Activated T-helper 2 cell treated with anti-CD3 and anti-CD28 coated beads, Interferon-gamma antibody, Interleukin-2, Interleukin-4, amounts not matched to agents 10 μg/mL and 5 μg/mL and 100 μg/mL, durations not matched to agents 14 hours and 24 hours and 36 hours (primary cell): ENCODE data around the gene SYNC. TPM values are rescaled to one million over a fixed set of nuclear protein-coding genes. Genes with fewer than 3 reads are reported as not detected.

Experiments used
- DNase-seq: peaks from one replicate; pipeline ENCODE4 v3.0.0; 2021; ENCODE audit warnings: low spot score
- H3K27ac Mint-ChIP-seq: one replicate; pipeline ENCODE4 v1.8.0; 2021; ENCODE audit warnings: mixed read lengths
- H3K27me3 Mint-ChIP-seq: one replicate; pipeline ENCODE4 v1.8.0; 2021; ENCODE audit warnings: low read depth, mixed read lengths
- H3K36me3 Mint-ChIP-seq: one replicate; pipeline ENCODE4 v1.8.0; 2021; ENCODE audit warnings: low read depth, mixed read lengths
- H3K4me1 Mint-ChIP-seq: one replicate; pipeline ENCODE4 v1.8.0; 2021; ENCODE audit warnings: low read depth, mixed read lengths
- H3K4me3 Mint-ChIP-seq: one replicate; pipeline ENCODE4 v1.8.0; 2021; ENCODE audit warnings: low read depth, mild to moderate bottlenecking, moderate library complexity, mixed read lengths
- H3K9me3 Mint-ChIP-seq: one replicate; pipeline ENCODE4 v1.8.0; 2021; ENCODE audit warnings: mixed read lengths
- intact Hi-C: fragments of 100-400 bp; cut with micrococcal nuclease; formaldehyde crosslinking; loops from one replicate; pipeline ENCODE4 v1.15.1; 2023
- total RNA-seq: library from RNA; stranded (reverse); gene quantifications from 2 replicates; pipeline ENCODE4 v1.2.3, GENCODE V29; 2022

The SYNC gene
- not detected in 2 replicates for total RNA-seq

DNA sequence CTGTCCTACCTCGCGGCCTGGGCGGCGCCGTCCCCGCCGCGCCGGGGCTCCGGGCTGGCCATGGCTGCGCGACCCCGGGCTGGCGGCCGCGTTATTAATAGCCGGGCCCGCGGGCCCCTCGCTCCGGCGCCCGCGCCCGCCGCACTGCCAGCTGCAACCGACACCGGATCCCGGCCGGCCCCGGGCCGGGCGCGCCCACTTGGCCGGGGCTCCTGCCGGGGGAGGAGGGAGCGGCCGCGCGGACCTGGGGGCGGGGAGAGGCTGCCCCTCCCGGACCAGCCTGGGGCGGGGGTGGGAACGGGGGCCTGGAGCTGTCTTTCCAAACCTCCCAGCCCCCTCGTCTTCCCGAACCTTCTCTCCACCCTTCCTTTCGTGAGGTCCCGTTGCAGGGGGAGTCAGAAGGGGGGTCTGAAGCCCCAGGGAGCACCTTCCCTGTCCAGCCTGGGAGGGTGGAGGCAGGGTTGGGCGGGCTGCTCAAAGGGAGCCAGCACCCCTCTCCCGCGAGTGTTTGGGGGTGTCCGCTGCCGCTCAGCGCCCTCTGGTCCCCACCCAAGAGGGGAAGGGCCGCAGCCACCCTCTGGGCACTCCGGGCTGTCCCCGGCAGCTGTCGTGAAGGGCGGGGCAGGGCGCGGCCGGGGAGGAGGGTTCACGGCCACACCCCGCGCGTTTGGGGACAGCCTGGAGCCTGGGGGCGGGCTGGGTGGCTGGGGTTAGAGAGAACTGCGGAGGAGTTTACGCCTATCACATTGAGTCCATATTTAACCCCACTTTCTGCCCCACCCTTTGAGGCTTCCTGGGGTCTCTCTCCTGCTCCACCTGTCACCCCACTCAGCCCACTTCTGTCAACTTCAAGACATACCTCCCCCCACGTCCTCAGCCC, at the start of gene SYNC:
TSS of gene SYNC (minus strand) at position 172 of the 880 bp plus-strand sequence. CDS start at position 62, 110 bp downstream.
- DNase-seq: no peak
- H3K27me3 Mint-ChIP-seq: peaks cover 50% of the 10 kb centered on the region
- no peaks in the 10 kb centered on the region for H3K9me3 Mint-ChIP-seq
- H3K4me1 Mint-ChIP-seq: peaks cover 9% of the 10 kb centered on the region
- intact Hi-C loops: no loop called here
- peak within 1 kb of the TSS; percentile 8 for H3K27ac Mint-ChIP-seq
- peak within 1 kb of the TSS; percentile 55 for H3K4me3 Mint-ChIP-seq
- H3K36me3 Mint-ChIP-seq: no peaks in the 10 kb centered on the region

- DNase-seq: no peak
- no peaks in the 10 kb centered on the region for H3K9me3 Mint-ChIP-seq
- no peak overlapping the region for H3K27ac Mint-ChIP-seq
- intact Hi-C loops: loop anchor here (5.0 kb wide), 1 partner anchor 32 kb away; no protein-coding TSS in a partner anchor
- peaks cover 21% of the 10 kb centered on the region for H3K27me3 Mint-ChIP-seq
- H3K4me1 Mint-ChIP-seq: peaks cover 4% of the 10 kb centered on the region
- no peak overlapping the region for H3K4me3 Mint-ChIP-seq
- H3K36me3 Mint-ChIP-seq: no peaks in the 10 kb centered on the region
Measured at GRCh38 chr1:32749771-32750170, 47.2 kb upstream of the SYNC start.

- peaks cover 22% of the 10 kb centered on the region for H3K27me3 Mint-ChIP-seq
Measured at GRCh38 chr1:32749332-32749731, 46.8 kb upstream of the SYNC start.

GRCh38 chr1:32748926-32749325, 46.4 kb upstream of the SYNC start:
- intact Hi-C loops: no loop called here
- H3K27me3 Mint-ChIP-seq: peaks cover 24% of the 10 kb centered on the region
- H3K27ac Mint-ChIP-seq: no peak overlapping the region
- H3K4me1 Mint-ChIP-seq: no peaks in the 10 kb centered on the region
- no peak for DNase-seq
- H3K4me3 Mint-ChIP-seq: no peak overlapping the region
- no peaks in the 10 kb centered on the region for H3K9me3 Mint-ChIP-seq
- H3K36me3 Mint-ChIP-seq: no peaks in the 10 kb centered on the region

More at GRCh38 chr1:32749332-32749731, 46.8 kb upstream of the SYNC start:
- H3K9me3 Mint-ChIP-seq: no peaks in the 10 kb centered on the region
- intact Hi-C loops: no loop called here
- H3K4me1 Mint-ChIP-seq: peaks cover 2% of the 10 kb centered on the region
- H3K36me3 Mint-ChIP-seq: no peaks in the 10 kb centered on the region
- DNase-seq: no peak
- no peak overlapping the region for H3K27ac Mint-ChIP-seq
- no peak overlapping the region for H3K4me3 Mint-ChIP-seq

DNA sequence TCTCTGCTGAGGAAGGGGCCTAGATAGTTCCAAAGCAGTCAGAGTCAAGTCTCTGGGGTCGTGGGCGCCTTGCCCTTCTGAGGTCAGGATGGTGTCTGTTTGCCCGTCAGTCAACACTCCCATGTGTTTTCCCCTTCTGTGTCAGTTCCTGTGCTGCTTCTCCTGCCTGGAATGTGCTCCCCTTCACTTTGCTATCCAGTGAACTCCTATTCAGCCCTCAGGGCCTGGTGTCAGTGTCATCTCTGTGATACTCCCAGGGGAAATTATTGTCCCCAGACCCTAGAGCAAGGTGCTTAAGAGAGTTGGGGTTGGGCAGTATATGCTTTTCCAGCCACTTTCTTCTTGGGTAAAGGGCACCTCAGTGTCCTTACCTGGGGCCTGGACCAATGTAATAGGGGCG, 45.8 kb upstream of the SYNC start:
- DNase-seq: no peak
- peaks cover 29% of the 10 kb centered on the region for H3K27me3 Mint-ChIP-seq
- no peak overlapping the region for H3K27ac Mint-ChIP-seq
- H3K9me3 Mint-ChIP-seq: no peaks in the 10 kb centered on the region
- H3K4me1 Mint-ChIP-seq: no peaks in the 10 kb centered on the region
- no peak overlapping the region for H3K4me3 Mint-ChIP-seq
- H3K36me3 Mint-ChIP-seq: no peaks in the 10 kb centered on the region
- intact Hi-C loops: no loop called here

- DNase-seq: no peak
- peaks cover 26% of the 10 kb centered on the region for H3K27me3 Mint-ChIP-seq
- H3K9me3 Mint-ChIP-seq: no peaks in the 10 kb centered on the region
- no peak overlapping the region for H3K4me3 Mint-ChIP-seq
- no peaks in the 10 kb centered on the region for H3K4me1 Mint-ChIP-seq
- no peak overlapping the region for H3K27ac Mint-ChIP-seq
- H3K36me3 Mint-ChIP-seq: no peaks in the 10 kb centered on the region
- intact Hi-C loops: no loop called here
Measured at GRCh38 chr1:32746130-32746529, 43.6 kb upstream of the SYNC start.

- Mint-ChIP-seq H3K4me1 (no peaks in the 10 kb centered on the region), H3K4me3 (no peak overlapping the region), H3K27ac (no peak overlapping the region), H3K36me3 (no peaks in the 10 kb centered on the region), H3K9me3 (no peaks in the 10 kb centered on the region), H3K27me3 (peaks cover 36% of the 10 kb centered on the region)
- intact Hi-C loops: no loop called here
- DNase-seq: no peak
Measured at GRCh38 chr1:32744071-32744425, 41.5 kb upstream of the SYNC start.

GRCh38 chr1:32743380-32744070, 41.0 kb upstream of the SYNC start:
- no peak for DNase-seq
- intact Hi-C loops: no loop called here
- Mint-ChIP-seq H3K4me1 (no peaks in the 10 kb centered on the region), H3K27ac (no peak overlapping the region), H3K9me3 (no peaks in the 10 kb centered on the region), H3K4me3 (peak overlapping the region; percentile 63), H3K36me3 (no peaks in the 10 kb centered on the region), H3K27me3 (peaks cover 33% of the 10 kb centered on the region)

- H3K36me3 Mint-ChIP-seq: no peaks in the 10 kb centered on the region
- H3K9me3 Mint-ChIP-seq: no peaks in the 10 kb centered on the region
- intact Hi-C loops: no loop called here
- H3K27me3 Mint-ChIP-seq: peaks cover 33% of the 10 kb centered on the region
- no peaks in the 10 kb centered on the region for H3K4me1 Mint-ChIP-seq
- no peak overlapping the region for H3K27ac Mint-ChIP-seq
- peak overlapping the region; percentile 63 for H3K4me3 Mint-ChIP-seq
- no peak for DNase-seq
Measured at GRCh38 chr1:32742956-32743355, 40.4 kb upstream of the SYNC start.

- no peaks in the 10 kb centered on the region for H3K36me3 Mint-ChIP-seq
- peaks cover 33% of the 10 kb centered on the region for H3K27me3 Mint-ChIP-seq
- H3K9me3 Mint-ChIP-seq: no peaks in the 10 kb centered on the region
- intact Hi-C loops: no loop called here
- no peak for DNase-seq
- no peaks in the 10 kb centered on the region for H3K4me1 Mint-ChIP-seq
- no peak overlapping the region for H3K27ac Mint-ChIP-seq
- peak overlapping the region; percentile 63 for H3K4me3 Mint-ChIP-seq
Measured at GRCh38 chr1:32742199-32742947, 39.8 kb upstream of the SYNC start.

DNA sequence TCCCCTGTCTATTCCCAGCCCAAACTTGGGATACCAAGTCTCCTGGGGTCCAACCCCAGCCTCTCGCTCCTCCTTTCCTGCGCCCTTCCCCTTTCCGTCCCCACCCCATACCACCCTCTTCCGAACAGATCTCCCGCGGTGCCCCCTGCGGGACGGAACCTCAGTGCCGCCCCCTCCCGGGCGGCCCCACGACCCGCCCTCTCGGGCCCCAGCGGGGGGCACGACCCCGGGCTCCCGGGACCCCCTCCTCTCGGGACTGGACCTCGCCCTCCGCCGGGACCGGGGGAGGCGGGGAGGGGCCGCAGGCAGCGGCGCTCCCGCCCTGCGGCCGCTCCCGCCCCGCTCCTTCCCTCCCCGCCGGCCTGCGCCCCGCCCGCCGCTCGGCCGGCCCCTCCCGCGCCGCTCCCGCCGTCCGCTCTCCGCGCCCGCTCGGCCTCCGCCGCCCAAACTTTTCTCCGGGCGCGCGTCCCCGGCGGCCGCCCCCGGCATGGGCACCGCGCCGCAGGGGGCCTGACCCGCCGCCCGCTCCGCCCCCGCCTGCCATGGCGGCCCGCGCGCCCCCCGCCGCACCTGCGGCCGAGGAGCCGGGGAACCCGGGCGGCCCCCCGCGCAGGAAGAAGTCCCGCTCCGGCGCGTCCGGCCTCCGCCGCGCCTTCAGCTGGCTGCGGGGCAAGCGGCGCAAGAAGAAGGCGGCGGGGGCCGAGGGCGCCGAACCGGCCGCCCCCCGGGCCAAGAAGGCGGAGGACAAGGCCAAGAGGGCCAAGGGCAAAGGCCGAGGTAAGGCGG, 39.0 kb upstream of the SYNC start:
- no peaks in the 10 kb centered on the region for H3K4me1 Mint-ChIP-seq

DNA sequence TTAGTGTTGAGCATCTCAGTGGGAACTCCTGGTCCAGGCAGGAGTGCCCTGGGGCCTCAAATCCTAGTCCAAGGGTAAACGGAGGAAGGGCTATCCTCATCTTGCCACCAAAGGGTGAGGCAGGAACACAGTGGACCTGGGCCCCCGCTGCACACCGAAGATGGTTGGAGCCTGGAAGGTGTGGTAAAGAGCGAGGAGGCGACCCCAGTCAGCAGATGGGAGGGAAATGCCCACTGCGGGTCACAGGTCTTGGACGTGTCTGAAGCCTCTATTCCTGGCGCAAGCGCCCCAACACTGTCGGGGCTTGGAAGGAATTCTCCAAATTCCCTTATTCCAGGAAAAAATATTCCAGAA, 38.5 kb upstream of the SYNC start:
- H3K4me1 Mint-ChIP-seq: no peaks in the 10 kb centered on the region
- no peak overlapping the region for H3K27ac Mint-ChIP-seq
- peak overlapping the region; percentile 69 for H3K4me3 Mint-ChIP-seq
- intact Hi-C loops: no loop called here
- no peaks in the 10 kb centered on the region for H3K36me3 Mint-ChIP-seq
- no peaks in the 10 kb centered on the region for H3K9me3 Mint-ChIP-seq
- DNase-seq: no peak
- H3K27me3 Mint-ChIP-seq: peaks cover 35% of the 10 kb centered on the region

More for the DNA sequence above, 39.0 kb upstream of the SYNC start:
- Mint-ChIP-seq H3K9me3 (no peaks in the 10 kb centered on the region), H3K4me3 (peak overlapping the region; percentile 69), H3K27me3 (peaks cover 35% of the 10 kb centered on the region), H3K27ac (no peak overlapping the region), H3K36me3 (no peaks in the 10 kb centered on the region)
- no peak for DNase-seq
- intact Hi-C loops: no loop called here
